HG03135 (cell line): ENCODE measurements around the gene SLK.

ENCODE experiments used
- ATAC-seq: cut with Tn5 transposase; IDR thresholded peaks from one replicate; pipeline ENCODE4 v1.9.1; 2021; ENCODE audit warnings: mild to moderate bottlenecking, moderate library complexity; ENCODE audit not compliant: unreplicated experiment

The SLK gene

GRCh38 chr10:104031631-104032030 is 64.7 kb downstream of the SLK start:
- ATAC-seq, result no peak

- ATAC-seq, result no peak
These were observed 65.3 kb downstream of the SLK start for GRCh38 chr10:104032144-104032775.

DNA sequence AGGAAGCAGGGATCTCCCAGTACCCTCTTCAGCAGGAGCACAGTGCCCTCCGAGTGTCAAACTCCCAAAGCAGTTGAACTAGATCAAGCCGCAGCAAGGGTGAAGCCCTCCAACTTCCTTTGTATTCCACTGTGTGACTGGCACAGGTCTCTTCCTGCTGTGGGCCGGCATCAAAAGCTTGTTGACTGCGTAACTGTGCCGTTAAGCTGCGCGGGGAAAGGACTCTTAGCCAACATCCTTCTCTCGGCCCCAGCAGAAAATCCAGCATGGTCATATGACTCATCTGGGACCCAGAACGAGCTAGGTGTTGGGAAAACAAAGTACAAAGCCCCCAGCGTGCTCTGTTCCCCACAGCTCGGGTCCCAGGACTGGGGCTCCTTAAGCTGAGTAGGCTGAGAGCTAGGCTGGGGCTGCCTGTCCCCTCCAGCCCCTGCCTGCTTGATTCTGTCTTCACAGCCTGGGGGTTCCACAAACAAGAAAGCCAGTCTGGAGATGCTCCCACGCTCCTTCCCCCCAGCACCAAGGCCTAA is 66.5 kb downstream of the SLK start:
- no peak for ATAC-seq

GRCh38 chr10:104033966-104034365 is 67.0 kb downstream of the SLK start:
- no peak for ATAC-seq

GRCh38 chr10:104034401-104035193 is 67.7 kb downstream of the SLK start:
- ATAC-seq, result no peak

- ATAC-seq, result no peak
These were observed 68.5 kb downstream of the SLK start for GRCh38 chr10:104035194-104036068.

GRCh38 chr10:104036069-104036384 is 69.1 kb downstream of the SLK start:
- no peak for ATAC-seq

GRCh38 chr10:104036518-104037260 is 69.7 kb downstream of the SLK start:
- no peak for ATAC-seq

DNA sequence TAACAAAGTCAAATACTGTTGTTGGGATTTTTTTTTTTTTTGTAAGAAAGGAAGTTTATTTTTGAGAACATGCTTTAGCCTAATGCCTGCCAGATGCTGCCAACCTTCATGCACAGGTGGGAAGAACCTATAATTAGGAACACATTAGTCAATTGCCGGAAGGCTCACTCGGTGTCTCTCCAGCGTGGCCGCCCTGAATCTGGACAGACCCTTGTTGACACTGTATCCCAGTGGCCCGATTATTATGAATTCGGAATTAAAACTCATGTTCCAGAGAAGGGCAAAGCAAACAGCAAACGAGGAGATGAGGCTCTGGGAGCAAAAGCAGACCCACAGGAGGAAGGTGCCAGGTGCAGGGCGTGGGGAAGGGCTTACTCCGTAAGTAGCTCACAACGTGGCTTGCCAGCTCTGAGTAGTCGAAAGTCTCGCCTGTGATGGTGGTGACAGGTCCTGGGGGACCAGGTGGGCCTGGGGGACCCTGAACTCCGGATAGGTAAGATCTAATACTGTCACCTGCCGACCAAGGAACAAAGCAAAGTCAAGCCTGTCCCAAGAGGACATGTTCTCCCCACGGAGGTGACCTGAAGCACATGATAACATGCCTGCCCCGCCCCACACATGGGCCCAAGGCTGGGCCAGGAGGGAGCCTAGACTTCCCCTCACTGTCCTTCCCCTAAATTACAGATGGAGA is 70.5 kb downstream of the SLK start:
- no peak for ATAC-seq

GRCh38 chr10:104038537-104038936 is 71.6 kb downstream of the SLK start:
- no peak for ATAC-seq

GRCh38 chr10:104038958-104039752 is 72.2 kb downstream of the SLK start:
- no peak for ATAC-seq

DNA sequence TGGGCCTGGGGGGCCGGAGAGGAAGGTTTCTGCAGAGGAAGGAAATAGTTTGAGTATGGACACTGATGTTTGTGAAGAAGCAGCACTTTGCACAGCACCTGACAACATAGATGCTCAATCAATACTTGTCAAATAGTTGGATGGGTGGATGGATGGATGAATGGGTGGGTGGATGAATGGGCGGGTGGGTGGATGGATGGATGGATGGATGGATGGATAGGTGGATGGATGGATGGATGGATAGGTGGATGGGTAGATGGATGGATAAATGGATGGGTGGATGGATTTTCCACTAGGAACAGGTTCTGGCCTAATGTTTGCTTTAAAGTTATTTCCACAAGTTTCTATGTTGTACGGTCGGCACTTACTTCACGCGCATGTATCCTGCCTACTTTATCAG is 73.4 kb downstream of the SLK start:
- no peak for ATAC-seq

DNA sequence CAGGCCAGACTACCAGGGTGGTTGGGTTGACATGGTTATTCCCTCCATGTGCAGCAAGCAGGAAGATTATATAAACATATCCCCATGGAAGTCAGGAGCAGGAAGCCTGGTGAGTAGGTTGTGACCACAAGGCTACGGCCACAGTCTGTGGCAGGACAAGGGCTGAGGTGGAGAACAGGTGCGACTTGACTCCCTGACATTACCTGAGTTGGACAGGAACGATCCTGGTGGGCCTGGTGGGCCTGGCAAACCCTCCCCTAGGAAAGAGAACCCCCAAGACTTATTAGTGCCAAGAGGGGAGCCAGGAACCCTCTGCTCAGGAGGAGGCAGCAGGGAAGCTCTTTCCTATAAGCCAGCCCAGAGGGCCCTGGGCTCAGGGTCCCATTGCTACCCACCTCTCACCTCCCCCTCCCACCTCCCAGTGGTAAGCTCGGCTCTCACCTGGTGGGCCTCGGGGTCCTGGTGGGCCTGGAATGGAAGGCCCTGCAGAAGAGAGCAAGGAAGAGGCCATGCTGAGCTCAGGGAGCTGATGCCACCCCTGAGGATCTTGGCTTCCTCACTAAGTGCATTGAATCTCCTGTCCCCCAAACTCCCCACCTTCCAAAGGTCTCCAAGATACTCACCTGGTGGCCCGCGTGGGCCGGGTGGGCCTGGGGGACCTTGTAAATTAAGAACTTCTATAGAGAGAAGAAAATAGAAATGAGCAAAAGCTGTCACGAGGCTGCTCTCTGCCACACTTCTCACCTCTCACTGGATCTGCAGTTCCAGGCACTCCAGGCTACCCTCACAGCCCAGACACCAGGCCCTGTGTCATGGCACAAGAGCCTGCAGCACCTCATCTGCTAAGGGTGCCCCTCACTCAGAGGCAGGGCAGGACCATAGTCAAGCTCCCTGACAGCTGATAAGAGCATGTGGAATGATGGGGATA is 74.2 kb downstream of the SLK start:
- no peak for ATAC-seq

GRCh38 chr10:104041891-104042535 is 75.1 kb downstream of the SLK start:
- no peak for ATAC-seq

DNA sequence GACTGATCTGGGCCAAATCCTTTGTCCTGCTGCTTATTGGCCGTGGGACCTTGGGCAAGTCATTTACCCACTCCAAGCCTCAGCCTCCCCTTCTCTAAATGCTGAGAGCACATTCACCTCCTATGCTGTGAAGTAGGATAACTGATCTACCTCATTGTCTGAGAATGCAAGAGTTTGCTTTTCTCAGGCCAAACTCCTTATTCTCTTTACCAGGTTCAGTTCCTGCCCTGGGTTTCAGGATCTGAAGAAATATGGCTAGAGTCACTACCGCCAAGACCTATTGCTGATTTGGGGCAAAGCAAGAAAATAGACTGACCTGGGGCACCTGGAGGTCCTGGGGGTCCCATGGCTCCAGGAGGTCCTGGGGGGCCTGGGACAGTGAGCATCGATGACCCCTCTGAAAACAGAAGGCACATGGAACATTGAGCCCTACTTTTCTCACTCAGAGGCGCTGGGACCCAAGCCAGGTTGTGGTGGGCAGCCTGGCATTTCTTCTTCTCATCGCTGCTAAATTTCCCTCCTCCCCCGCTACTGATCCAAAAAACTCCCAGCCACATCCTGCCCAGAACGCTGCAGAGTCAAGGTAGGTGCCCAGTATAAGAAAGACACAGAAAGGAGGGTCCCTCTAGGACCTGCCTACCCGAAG is 76.4 kb downstream of the SLK start:
- ATAC-seq, result no peak

DNA sequence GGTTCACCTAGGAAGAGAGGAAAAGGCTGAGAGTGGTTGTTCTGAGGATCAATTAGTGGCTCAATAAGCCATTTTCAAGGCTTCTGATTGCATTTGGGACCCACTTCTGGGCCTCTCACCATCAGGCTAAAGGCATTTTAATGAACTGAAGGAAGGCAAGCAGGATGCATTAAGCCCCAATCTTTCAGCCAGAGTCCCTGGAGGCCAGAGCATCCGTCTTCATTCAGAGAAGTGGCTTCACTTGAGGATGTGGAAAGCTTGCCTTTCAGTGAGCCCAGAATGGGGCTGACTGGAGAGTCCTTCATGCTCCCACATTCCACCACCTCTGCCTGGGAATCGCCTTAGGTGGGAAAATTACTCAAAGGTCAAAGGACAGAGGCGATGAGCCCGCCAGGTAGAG is 76.9 kb downstream of the SLK start:
- ATAC-seq, result no peak
